Smooth muscle cell (in vitro differentiated cells): Measurements from ENCODE around the gene VAT1L. TPM values are rescaled to one million over a fixed set of nuclear protein-coding genes. Genes with fewer than 3 reads are reported as not detected.

ENCODE experiments used
- DNase-seq: peaks from one replicate; lab custom pipeline; 2025; ENCODE audit not compliant: unreplicated experiment; lab: John Stamatoyannopoulos, UW
- H2AFZ ChIP-seq: fragments of 200-600 bp; sonication (generic); 2 replicates; pipeline ENCODE4 v1.6.0; 2016; ENCODE audit warnings: antibody characterized with exemption, low read depth, mild to moderate bottlenecking
- H3F3A ChIP-seq: fragments of 200-600 bp; sonication (generic); 2 replicates; pipeline ENCODE4 v1.6.0; 2017; ENCODE audit warnings: antibody characterized with exemption, low read depth
- H3K27ac ChIP-seq: fragments of 200-600 bp; sonication (generic); 2 replicates; pipeline ENCODE4 v1.5.1; 2016; ENCODE audit warnings: low read depth, mild to moderate bottlenecking
- H3K27me3 ChIP-seq: fragments of 200-600 bp; sonication (generic); 2 replicates; pipeline ENCODE4 v1.6.1; 2016; ENCODE audit warnings: low read depth, mild to moderate bottlenecking
- H3K36me3 ChIP-seq: fragments of 200-600 bp; sonication (generic); 2 replicates; pipeline ENCODE4 v1.5.1; 2016; ENCODE audit warnings: low read depth
- H3K4me1 ChIP-seq: fragments of 200-600 bp; sonication (generic); 2 replicates; pipeline ENCODE4 v1.5.1; 2016; ENCODE audit warnings: low read depth
- H3K4me2 ChIP-seq: fragments of 200-600 bp; sonication (generic); 2 replicates; pipeline ENCODE4 v1.6.0; 2016; ENCODE audit warnings: mild to moderate bottlenecking
- H3K4me3 ChIP-seq: fragments of 200-600 bp; sonication (generic); 2 replicates; pipeline ENCODE4 v1.5.1; 2016; ENCODE audit warnings: mild to moderate bottlenecking
- H3K79me2 ChIP-seq: fragments of 200-600 bp; sonication (generic); 2 replicates; pipeline ENCODE4 v1.6.0; 2016; ENCODE audit warnings: low read depth, mild to moderate bottlenecking
- H3K9ac ChIP-seq: fragments of 200-600 bp; sonication (generic); 2 replicates; pipeline ENCODE4 v1.6.0; 2016; ENCODE audit warnings: low read depth
- H3K9me3 ChIP-seq: fragments of 200-600 bp; sonication (generic); replicated peaks from 2 replicates; pipeline ENCODE4 v1.5.1; 2016; ENCODE audit warnings: low read depth
- H4K20me1 ChIP-seq: fragments of 200-600 bp; sonication (generic); 2 replicates; pipeline ENCODE4 v1.6.0; 2016; ENCODE audit warnings: low read depth
- WGBS: methylation state at CpG from one replicate; pipeline ENCODE4 v1.1.7; 2016; ENCODE audit warnings: low lambda C conversion rate; 5-methylcytosine and 5-hydroxymethylcytosine counted together
- polyA plus RNA-seq: library from polyadenylated mRNA; unstranded; fragments of >200 nt; fragmentation: Nextera tagmentation; extraction: Ambion mirVana; gene quantifications from 2 replicates; pipeline ENCODE4 v1.2.1, GENCODE V29; 2016
- total RNA-seq: library from RNA; depleted of rRNA; stranded (reverse); fragments of >200 nt; gene quantifications from 2 replicates; pipeline ENCODE4 v1.2.3, GENCODE V29; 2014
- TF ChIP-seq, protein P1 (sequence below): fragments of 200-600 bp; sonication (generic); IDR thresholded peaks from 2 replicates; pipeline ENCODE4 v1.5.1; 2017; ENCODE audit warnings: borderline replicate concordance, mild to moderate bottlenecking, antibody characterized with exemption; ENCODE audit not compliant: insufficient read depth, poor library complexity, severe bottlenecking

The VAT1L gene
- total and polyA plus RNA-seq, 2 experiments from 2014 or later, result 4.0 to 5.4 TPM

- no peaks in the 10 kb centered on the region for H3K79me2 ChIP-seq
- no peak overlapping the region for H3K4me3 ChIP-seq
- no peaks in the 10 kb centered on the region for H3K27me3 ChIP-seq
- WGBS, result 79% methylated on average over 7 of the region's 7 CpGs
- TF ChIP-seq, protein P1, sequence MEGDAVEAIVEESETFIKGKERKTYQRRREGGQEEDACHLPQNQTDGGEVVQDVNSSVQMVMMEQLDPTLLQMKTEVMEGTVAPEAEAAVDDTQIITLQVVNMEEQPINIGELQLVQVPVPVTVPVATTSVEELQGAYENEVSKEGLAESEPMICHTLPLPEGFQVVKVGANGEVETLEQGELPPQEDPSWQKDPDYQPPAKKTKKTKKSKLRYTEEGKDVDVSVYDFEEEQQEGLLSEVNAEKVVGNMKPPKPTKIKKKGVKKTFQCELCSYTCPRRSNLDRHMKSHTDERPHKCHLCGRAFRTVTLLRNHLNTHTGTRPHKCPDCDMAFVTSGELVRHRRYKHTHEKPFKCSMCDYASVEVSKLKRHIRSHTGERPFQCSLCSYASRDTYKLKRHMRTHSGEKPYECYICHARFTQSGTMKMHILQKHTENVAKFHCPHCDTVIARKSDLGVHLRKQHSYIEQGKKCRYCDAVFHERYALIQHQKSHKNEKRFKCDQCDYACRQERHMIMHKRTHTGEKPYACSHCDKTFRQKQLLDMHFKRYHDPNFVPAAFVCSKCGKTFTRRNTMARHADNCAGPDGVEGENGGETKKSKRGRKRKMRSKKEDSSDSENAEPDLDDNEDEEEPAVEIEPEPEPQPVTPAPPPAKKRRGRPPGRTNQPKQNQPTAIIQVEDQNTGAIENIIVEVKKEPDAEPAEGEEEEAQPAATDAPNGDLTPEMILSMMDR, result no peak
- DNase-seq, result no peak
- H3K4me2 ChIP-seq, result no peak overlapping the region
- H2AFZ ChIP-seq, result no peak overlapping the region
- peak overlapping the region; percentile 57 for H3K9ac ChIP-seq
- H3K9me3 ChIP-seq, result no peaks in the 10 kb centered on the region
- H3F3A ChIP-seq, result peaks cover 21% of the 10 kb centered on the region
- peaks cover 28% of the 10 kb centered on the region for H3K4me1 ChIP-seq
- H4K20me1 ChIP-seq, result no peaks in the 10 kb centered on the region
- H3K36me3 ChIP-seq, result no peaks in the 10 kb centered on the region
- peak overlapping the region; percentile 97 for H3K27ac ChIP-seq
These were observed 207.6 kb downstream of the VAT1L start for GRCh38 chr16:77995843-77996455.

DNA sequence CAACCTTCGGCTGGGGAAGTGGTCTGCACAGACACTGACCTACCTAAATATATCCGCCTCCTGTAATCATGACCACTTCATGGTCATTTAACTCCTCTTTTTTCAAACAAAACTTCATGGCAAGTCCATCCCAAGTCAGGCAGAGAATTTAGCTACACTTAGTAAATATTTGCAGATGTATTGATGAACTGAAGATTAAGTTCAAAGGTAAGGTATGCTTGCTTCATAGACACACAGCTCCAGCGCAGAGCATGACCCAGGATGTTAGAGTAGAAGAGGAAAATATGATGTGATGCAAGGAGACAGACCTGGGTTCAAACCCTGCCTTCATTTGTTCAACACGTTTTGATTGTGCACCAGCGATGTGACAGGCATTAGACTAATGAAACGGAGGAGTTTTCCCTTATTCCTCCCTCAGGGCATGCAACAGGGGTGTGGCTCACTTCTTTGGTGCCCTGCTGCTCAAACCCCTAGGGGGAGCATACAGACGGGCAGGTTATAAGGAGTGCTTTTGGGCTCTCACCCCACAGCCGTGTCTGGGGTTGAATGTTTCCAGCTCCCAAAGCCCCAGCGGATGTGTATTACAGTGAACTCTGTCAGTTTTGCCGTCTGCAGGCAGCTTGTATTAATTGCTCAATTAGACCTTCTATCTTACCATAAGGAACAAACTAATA lies 210.1 kb downstream of the VAT1L start:
- Histone ChIP-seq H3F3A (peaks cover 9% of the 10 kb centered on the region), H3K4me2 (no peak overlapping the region), H2AFZ (no peak overlapping the region), H3K4me3 (no peak overlapping the region), H3K4me1 (peaks cover 7% of the 10 kb centered on the region), H3K9ac (no peak overlapping the region), H3K79me2 (no peaks in the 10 kb centered on the region), H3K36me3 (no peaks in the 10 kb centered on the region), H3K27me3 (no peaks in the 10 kb centered on the region), H3K9me3 (no peaks in the 10 kb centered on the region), H3K27ac (no peak overlapping the region), H4K20me1 (no peaks in the 10 kb centered on the region)
- WGBS, result 62% methylated on average over 10 of the region's 10 CpGs
- DNase-seq, result no peak
- TF ChIP-seq, protein P1, result no peak

- Histone ChIP-seq H3K9ac (no peak overlapping the region), H3K27ac (no peak overlapping the region), H3K4me1 (peaks cover 4% of the 10 kb centered on the region), H3K79me2 (no peaks in the 10 kb centered on the region), H4K20me1 (no peaks in the 10 kb centered on the region), H3K27me3 (no peaks in the 10 kb centered on the region), H3K4me3 (no peak overlapping the region), H2AFZ (no peak overlapping the region), H3K9me3 (no peaks in the 10 kb centered on the region), H3K4me2 (no peak overlapping the region), H3K36me3 (no peaks in the 10 kb centered on the region), H3F3A (no peaks in the 10 kb centered on the region)
- no peak for DNase-seq
- TF ChIP-seq, protein P1, result no peak
- WGBS, result 32% methylated on average over 4 of the region's 4 CpGs
These were observed 213.2 kb downstream of the VAT1L start for GRCh38 chr16:78001451-78002025.
